Stomach (tissue), 4 donors: ENCODE data around the gene HYDIN.
"Not testable (repeated sequence)": the region's sequence is repeated elsewhere in the genome, so short reads cannot be mapped to it uniquely, and the experiment has no call there.

Experiments used
- EP300 ChIP-seq: sonication (generic); formaldehyde crosslinking; IDR thresholded peaks from one replicate; pipeline ENCODE4 v1.6.1; 2017; ENCODE audit warnings: antibody characterized with exemption
- POLR2A ChIP-seq, 4 donors: fragments of 450-650 bp; IDR thresholded peaks; one replicate each; pipeline ENCODE4 v1.6.1; 2016; ENCODE audit warnings: antibody characterized with exemption in 4 of 4, control low read depth in 2 of 4, mild to moderate bottlenecking in 1 of 4, moderate library complexity in 1 of 4
- POLR2AphosphoS5 ChIP-seq, 3 donors: sonication (generic); formaldehyde crosslinking; IDR thresholded peaks; one replicate each; pipeline ENCODE4 v1.6.1; 2016; ENCODE audit warnings: antibody characterized with exemption in 3 of 3
- TF ChIP-seq, protein P1 (sequence below), 7 experiments: fragments of 450-650 bp in 4 of 7; fragments of 200-600 bp in 3 of 7; sonication (generic) in 3 of 7; IDR thresholded peaks; one replicate each; pipeline ENCODE4 v1.5.1; 2016 to 2019; ENCODE audit warnings: antibody characterized with exemption in 7 of 7, control low read depth in 2 of 7, mild to moderate bottlenecking in 1 of 7

DNA sequence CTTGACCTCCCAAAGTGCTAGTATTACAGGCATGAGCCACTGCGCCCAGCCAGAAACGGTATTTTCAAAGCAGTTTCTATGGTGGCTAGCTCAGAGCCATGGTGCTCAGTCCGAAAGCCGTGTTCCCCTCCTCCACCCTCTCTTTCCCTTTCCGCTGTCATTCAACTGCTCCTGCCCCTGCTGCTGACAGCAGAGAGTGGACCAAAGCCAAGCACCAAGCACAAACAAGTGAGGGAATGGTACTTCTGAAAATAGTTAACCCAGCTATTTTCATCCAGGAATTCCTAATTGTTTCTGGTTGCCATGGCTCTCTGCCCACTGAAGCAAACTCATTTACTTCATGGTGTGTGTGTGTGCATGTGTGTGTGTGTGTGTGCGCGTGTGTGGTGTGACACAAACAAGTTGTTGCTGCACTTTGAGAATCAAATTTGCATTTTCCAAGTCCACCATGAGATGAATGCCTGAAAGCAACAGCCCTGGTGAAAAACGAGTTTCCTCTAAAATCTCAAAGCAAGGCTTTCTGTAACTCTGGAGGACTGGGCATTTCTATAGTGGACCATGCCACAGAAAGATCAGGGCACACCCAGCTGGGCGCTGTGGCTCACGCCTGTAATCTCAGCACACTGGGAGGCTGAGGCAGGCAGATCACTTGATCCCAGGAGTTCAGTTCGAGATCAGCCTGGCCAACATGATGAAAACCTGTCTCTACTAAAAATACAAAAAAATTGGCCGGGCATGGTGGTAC lies 293.6 kb downstream of the HYDIN start:
- TF ChIP-seq POLR2A (IDR thresholded peaks at IDR 0.05); EP300; POLR2AphosphoS5 (IDR thresholded peaks at IDR 0.05): not testable (repeated sequence)
- TF ChIP-seq, protein P1, sequence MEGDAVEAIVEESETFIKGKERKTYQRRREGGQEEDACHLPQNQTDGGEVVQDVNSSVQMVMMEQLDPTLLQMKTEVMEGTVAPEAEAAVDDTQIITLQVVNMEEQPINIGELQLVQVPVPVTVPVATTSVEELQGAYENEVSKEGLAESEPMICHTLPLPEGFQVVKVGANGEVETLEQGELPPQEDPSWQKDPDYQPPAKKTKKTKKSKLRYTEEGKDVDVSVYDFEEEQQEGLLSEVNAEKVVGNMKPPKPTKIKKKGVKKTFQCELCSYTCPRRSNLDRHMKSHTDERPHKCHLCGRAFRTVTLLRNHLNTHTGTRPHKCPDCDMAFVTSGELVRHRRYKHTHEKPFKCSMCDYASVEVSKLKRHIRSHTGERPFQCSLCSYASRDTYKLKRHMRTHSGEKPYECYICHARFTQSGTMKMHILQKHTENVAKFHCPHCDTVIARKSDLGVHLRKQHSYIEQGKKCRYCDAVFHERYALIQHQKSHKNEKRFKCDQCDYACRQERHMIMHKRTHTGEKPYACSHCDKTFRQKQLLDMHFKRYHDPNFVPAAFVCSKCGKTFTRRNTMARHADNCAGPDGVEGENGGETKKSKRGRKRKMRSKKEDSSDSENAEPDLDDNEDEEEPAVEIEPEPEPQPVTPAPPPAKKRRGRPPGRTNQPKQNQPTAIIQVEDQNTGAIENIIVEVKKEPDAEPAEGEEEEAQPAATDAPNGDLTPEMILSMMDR (IDR thresholded peaks at IDR 0.05) = not testable (repeated sequence)
